OCI-LY1 (cell line): ENCODE results near the gene SERPINI1.

Source experiments
- H2AFZ ChIP-seq: fragments of 200-600 bp; sonication (generic), shearing (Covaris generic); 2 replicates; pipeline ENCODE4 v1.6.0; 2014; ENCODE audit warnings: antibody characterized with exemption, mild to moderate bottlenecking, low read length
- H3F3A ChIP-seq: fragments of 200-600 bp; sonication (generic), shearing (Covaris generic); 2 replicates; pipeline ENCODE4 v1.6.0; 2014; ENCODE audit warnings: mild to moderate bottlenecking, antibody characterized with exemption, low read length, moderate library complexity; ENCODE audit not compliant: insufficient read depth
- H3K27ac ChIP-seq: fragments of 200-600 bp; sonication (generic); 2 replicates; pipeline ENCODE4 v1.5.1; 2014; ENCODE audit warnings: low read length, mixed run types, mild to moderate bottlenecking, low read depth; ENCODE audit not compliant: poor library complexity, severe bottlenecking
- H3K27me3 ChIP-seq: fragments of 200-600 bp; sonication (generic); 2 replicates; pipeline ENCODE4 v1.6.0; 2014; ENCODE audit warnings: antibody characterized with exemption, mild to moderate bottlenecking, low read length, moderate library complexity; ENCODE audit not compliant: insufficient read depth
- H3K36me3 ChIP-seq: fragments of 200-600 bp; sonication (generic); 2 replicates; pipeline ENCODE4 v1.6.1; 2014; ENCODE audit warnings: mild to moderate bottlenecking, antibody characterized with exemption, low read length, moderate library complexity, mixed read lengths; ENCODE audit not compliant: insufficient read depth
- H3K4me1 ChIP-seq: fragments of 200-600 bp; sonication (generic); 2 replicates; pipeline ENCODE4 v1.5.1; 2014; ENCODE audit warnings: mild to moderate bottlenecking, low read length, moderate library complexity; ENCODE audit not compliant: insufficient read depth, severe bottlenecking
- H3K4me2 ChIP-seq: fragments of 200-600 bp; sonication (generic), shearing (Covaris generic); 2 replicates; pipeline ENCODE4 v1.6.1; 2014; ENCODE audit warnings: low read length
- H3K4me3 ChIP-seq: fragments of 200-600 bp; sonication (generic); 2 replicates; pipeline ENCODE4 v1.5.1; 2014; ENCODE audit warnings: low read length, low read depth, mild to moderate bottlenecking, mixed read lengths; ENCODE audit not compliant: poor library complexity, severe bottlenecking
- H3K79me2 ChIP-seq: fragments of 200-600 bp; shearing (Covaris generic); 2 replicates; pipeline ENCODE4 v1.6.1; 2016; ENCODE audit warnings: mixed run types, low read length, mixed read lengths; ENCODE audit not compliant: insufficient read depth
- H3K9ac ChIP-seq: fragments of 200-600 bp; sonication (generic), shearing (Covaris generic); 2 replicates; pipeline ENCODE4 v1.6.1; 2014; ENCODE audit warnings: mild to moderate bottlenecking, low read length, mixed read lengths
- H3K9me2 ChIP-seq: fragments of 200-600 bp; sonication (generic), shearing (Covaris generic); 2 replicates; pipeline ENCODE4 v1.6.1; 2014; ENCODE audit warnings: low read depth, mild to moderate bottlenecking, low read length, mixed read lengths
- H3K9me3 ChIP-seq: fragments of 200-600 bp; shearing (Covaris generic); 2 replicates; pipeline ENCODE4 v1.6.1; 2014; ENCODE audit warnings: low read length, mixed read lengths
- H4K20me1 ChIP-seq: fragments of 200-600 bp; sonication (generic), shearing (Covaris generic); 2 replicates; pipeline ENCODE4 v1.6.0; 2016; ENCODE audit warnings: mild to moderate bottlenecking, low read length; ENCODE audit not compliant: insufficient read depth
- EZH2 ChIP-seq: fragments of 200-600 bp; sonication (generic), shearing (Covaris generic); IDR thresholded peaks from 2 replicates; pipeline ENCODE4 v1.8.0; 2017; ENCODE audit warnings: borderline replicate concordance, mixed run types, mild to moderate bottlenecking, antibody characterized with exemption, low read length, moderate library complexity, mixed read lengths
- TF ChIP-seq, protein P1 (sequence below): fragments of 200-600 bp; sonication (generic), shearing (Covaris generic); IDR thresholded peaks from 2 replicates; pipeline ENCODE4 v1.5.1; 2017; ENCODE audit warnings: mild to moderate bottlenecking, antibody characterized with exemption, low read length, moderate library complexity, mixed read lengths

SERPINI1 gene

DNA sequence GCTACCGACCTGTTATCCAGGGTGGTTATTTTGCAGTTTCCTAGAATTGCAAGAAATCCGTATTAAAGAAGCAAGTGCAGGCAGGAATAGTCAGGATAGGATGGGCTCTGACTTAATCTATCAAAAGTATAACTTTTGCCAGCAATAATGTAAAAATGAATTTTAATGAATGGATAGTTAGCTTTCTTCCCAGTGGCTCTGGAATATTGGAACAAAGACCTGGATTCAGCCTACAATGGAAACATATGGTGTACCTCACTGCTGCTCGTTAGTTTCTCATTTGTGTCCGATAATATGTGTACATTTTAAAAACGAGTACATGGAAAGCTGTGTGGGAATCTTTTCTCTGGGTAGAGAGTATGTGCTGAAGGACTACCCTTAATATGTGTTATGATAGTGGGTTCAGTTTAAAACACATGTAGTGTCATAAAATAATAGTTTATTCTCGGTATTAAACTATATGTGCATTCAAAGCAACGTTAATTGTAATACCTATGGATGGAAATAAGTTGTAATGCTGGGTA is 805 bp downstream of the SERPINI1 start:
- peaks cover 17% of the 10 kb centered on the region; the same call in 1 of the 2 replicates for H3K36me3 ChIP-seq
- no peaks in the 10 kb centered on the region for H3K27me3 ChIP-seq
- peaks cover 72% of the 10 kb centered on the region for H3K4me1 ChIP-seq
- TF ChIP-seq EZH2, result no peak
- TF ChIP-seq, protein P1, sequence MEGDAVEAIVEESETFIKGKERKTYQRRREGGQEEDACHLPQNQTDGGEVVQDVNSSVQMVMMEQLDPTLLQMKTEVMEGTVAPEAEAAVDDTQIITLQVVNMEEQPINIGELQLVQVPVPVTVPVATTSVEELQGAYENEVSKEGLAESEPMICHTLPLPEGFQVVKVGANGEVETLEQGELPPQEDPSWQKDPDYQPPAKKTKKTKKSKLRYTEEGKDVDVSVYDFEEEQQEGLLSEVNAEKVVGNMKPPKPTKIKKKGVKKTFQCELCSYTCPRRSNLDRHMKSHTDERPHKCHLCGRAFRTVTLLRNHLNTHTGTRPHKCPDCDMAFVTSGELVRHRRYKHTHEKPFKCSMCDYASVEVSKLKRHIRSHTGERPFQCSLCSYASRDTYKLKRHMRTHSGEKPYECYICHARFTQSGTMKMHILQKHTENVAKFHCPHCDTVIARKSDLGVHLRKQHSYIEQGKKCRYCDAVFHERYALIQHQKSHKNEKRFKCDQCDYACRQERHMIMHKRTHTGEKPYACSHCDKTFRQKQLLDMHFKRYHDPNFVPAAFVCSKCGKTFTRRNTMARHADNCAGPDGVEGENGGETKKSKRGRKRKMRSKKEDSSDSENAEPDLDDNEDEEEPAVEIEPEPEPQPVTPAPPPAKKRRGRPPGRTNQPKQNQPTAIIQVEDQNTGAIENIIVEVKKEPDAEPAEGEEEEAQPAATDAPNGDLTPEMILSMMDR, result no peak
- peak overlapping the region; percentile 91 for H3K27ac ChIP-seq
- H3K4me3 ChIP-seq, result peak overlapping the region; percentile 88
- 0 out of 2 replicates have a peak, but pooled peaks cover 3% of the 10 kb centered on the region for H4K20me1 ChIP-seq
- H3K4me2 ChIP-seq, result peak overlapping the region; percentile 94
- H3K9me3 ChIP-seq, result no peaks in the 10 kb centered on the region
- H3K9ac ChIP-seq, result peak overlapping the region; percentile 80
- peaks cover 6% of the 10 kb centered on the region; the same call in 1 of the 2 replicates for H3F3A ChIP-seq
- no peak overlapping the region for H2AFZ ChIP-seq
- peaks cover 72% of the 10 kb centered on the region for H3K79me2 ChIP-seq
- H3K9me2 ChIP-seq, result no peaks in the 10 kb centered on the region

DNA sequence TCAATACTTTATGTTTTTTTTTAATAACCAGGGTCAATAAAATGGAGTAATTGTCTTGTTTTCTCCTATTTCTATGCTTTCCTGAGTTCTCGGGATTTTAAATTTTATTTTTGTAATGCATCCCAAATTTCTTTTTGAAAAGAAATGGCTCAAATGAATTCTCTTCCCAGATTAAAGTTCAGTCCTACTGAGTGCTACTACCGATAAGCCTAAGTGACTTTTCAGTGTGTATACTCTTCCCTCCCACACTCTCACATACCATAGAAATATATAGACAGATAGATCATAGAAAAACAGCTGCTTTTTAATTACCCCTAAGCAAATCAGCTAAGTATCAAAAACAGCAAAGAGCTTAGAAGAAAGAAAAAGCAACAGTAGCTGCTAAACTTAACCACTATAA is 1.5 kb downstream of the SERPINI1 start:
- Histone ChIP-seq H3K4me3 (peak overlapping the region; percentile 88), H3K9me2 (no peaks in the 10 kb centered on the region), H2AFZ (no peak overlapping the region), H3K9ac (peak overlapping the region; percentile 80), H3K27ac (peak overlapping the region; percentile 91), H4K20me1 (0 out of 2 replicates have a peak, but pooled peaks cover 3% of the 10 kb centered on the region), H3F3A (peaks cover 6% of the 10 kb centered on the region; the same call in 1 of the 2 replicates), H3K4me2 (peak overlapping the region; percentile 94), H3K9me3 (no peaks in the 10 kb centered on the region), H3K27me3 (no peaks in the 10 kb centered on the region), H3K4me1 (peaks cover 67% of the 10 kb centered on the region), H3K36me3 (peaks cover 11% of the 10 kb centered on the region; the same call in 1 of the 2 replicates), H3K79me2 (peaks cover 70% of the 10 kb centered on the region)
- TF ChIP-seq, protein P1, result no peak
- TF ChIP-seq EZH2, result no peak

DNA sequence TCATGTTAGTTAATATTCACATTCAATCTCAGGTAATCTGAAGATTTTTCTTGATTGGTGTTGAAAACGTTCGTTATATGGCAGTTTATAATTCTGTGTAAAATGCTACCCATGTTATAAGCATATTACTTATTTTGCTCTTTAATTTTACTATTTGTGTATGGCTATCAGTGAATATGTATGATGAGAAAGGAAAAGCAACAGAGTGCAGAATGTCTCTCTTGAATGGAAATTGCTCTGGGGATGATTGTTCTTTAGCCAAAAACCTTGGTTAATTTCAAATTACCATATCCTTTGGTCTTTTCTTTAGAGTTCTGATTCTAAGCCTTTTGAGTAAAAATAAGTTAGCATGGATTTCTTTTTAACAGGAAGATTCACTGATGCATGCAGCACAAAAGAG is 2.5 kb downstream of the SERPINI1 start:
- Histone ChIP-seq H3K9ac (peak overlapping the region; percentile 80), H3K9me3 (no peaks in the 10 kb centered on the region), H3K79me2 (peaks cover 68% of the 10 kb centered on the region), H3K27ac (no peak overlapping the region), H3K4me2 (peak overlapping the region; percentile 94), H4K20me1 (0 out of 2 replicates have a peak, but pooled peaks cover 3% of the 10 kb centered on the region), H3K27me3 (no peaks in the 10 kb centered on the region), H3K36me3 (peaks cover 5% of the 10 kb centered on the region; the same call in 1 of the 2 replicates), H3K4me1 (peaks cover 56% of the 10 kb centered on the region), H2AFZ (no peak overlapping the region), H3K4me3 (peak overlapping the region; percentile 88), H3K9me2 (no peaks in the 10 kb centered on the region), H3F3A (peaks cover 6% of the 10 kb centered on the region; the same call in 1 of the 2 replicates)
- TF ChIP-seq, protein P1, result no peak
- no peak for TF ChIP-seq EZH2
